HepG2 (cell line): Measurements from ENCODE around the gene EPB41L5. TPM values are rescaled to one million over a fixed set of nuclear protein-coding genes. Genes with fewer than 3 reads are reported as not detected.

ENCODE experiments used
- ATAC-seq: fragments of 200-7000 bp; cut with Tn5 transposase; 3 replicates; pipeline ENCODE4 v1.9.1; 2020; ENCODE audit warnings: mild to moderate bottlenecking, moderate library complexity
- BruUV-seq: library from RNA; stranded (reverse); fragments of 400-500 nt; replicated peaks from 2 replicates; lab custom pipeline; 2021; lab: Mats Ljungman, UMichigan
- CTCF ChIA-PET: fragments of 300-600 bp; formaldehyde crosslinking; extraction: SDS; loops from one replicate; lab custom pipeline; 2021; ENCODE audit warnings: low total read pairs, inconsistent platforms, low intra/inter-chr PET ratio; lab: Yijun Ruan, JAX
- POLR2A ChIA-PET: fragments of 350-600 bp; sonication (Branson Sonifier 250); formaldehyde crosslinking; loops from one replicate; lab custom pipeline; 2020; ENCODE audit warnings: antibody characterized with exemption, inconsistent platforms; lab: Yijun Ruan, JAX
- DNase-seq: peaks from one replicate; pipeline ENCODE4 v3.0.0-alpha.2; 2015; ENCODE audit warnings: low spot score
- FAIRE-seq: peaks from 3 replicates; lab custom pipeline; 2011; peaks lifted over from hg19 to GRCh38; lab: Jason Lieb, UNC
- H2AFZ ChIP-seq: one replicate; pipeline ENCODE4 v1.6.1; 2011; ENCODE audit warnings: low read length, inconsistent platforms
- H3K27ac ChIP-seq: fragments of 300-600 bp; 3 replicates; pipeline ENCODE4 v1.8.0; 2011; ENCODE audit warnings: mixed run types, mild to moderate bottlenecking, mixed read lengths, low read length, inconsistent platforms; ENCODE audit not compliant: insufficient read depth; ENCODE audit errors: extremely low read length
- H3K27me3 ChIP-seq, 2 experiments: fragments of 200-600 bp in 1 of 2; 2 replicates in 1 of 2; 3 replicates in 1 of 2; pipeline versions ENCODE4 v1.6.0 to v1.8.0; 2011; ENCODE audit warnings: low read length in 2 of 2, mild to moderate bottlenecking in 2 of 2, moderate library complexity in 2 of 2, inconsistent platforms in 1 of 2; ENCODE audit not compliant: insufficient read depth in 2 of 2, control insufficient read depth in 1 of 2
- H3K36me3 ChIP-seq, 2 experiments: fragments of 200-600 bp in 1 of 2; replicated peaks in 1 of 2; 2 replicates in 1 of 2; 3 replicates in 1 of 2; pipeline versions ENCODE4 v1.5.1 to v1.8.0; 2011; ENCODE audit warnings: low read length in 2 of 2, inconsistent platforms in 1 of 2; ENCODE audit not compliant: insufficient read depth in 2 of 2, control insufficient read depth in 1 of 2
- H3K4me1 ChIP-seq: 2 replicates; pipeline ENCODE4 v1.5.1; 2012; ENCODE audit warnings: low read length, inconsistent platforms; ENCODE audit not compliant: insufficient read depth
- H3K4me2 ChIP-seq: 2 replicates; pipeline ENCODE4 v1.6.0; 2011; ENCODE audit warnings: low read depth, low read length, inconsistent platforms
- H3K4me3 ChIP-seq, 3 experiments: fragments of 200-600 bp in 1 of 3; sonication (generic), shearing (Covaris generic) in 1 of 3; replicated peaks in 1 of 3; 2 replicates each; pipeline ENCODE4 v1.5.1; 2011 to 2016; ENCODE audit warnings: low read length in 3 of 3, inconsistent platforms in 2 of 3, low read depth in 2 of 3, mild to moderate bottlenecking in 2 of 3, control low read depth in 1 of 3, mixed read lengths in 1 of 3; ENCODE audit not compliant: insufficient read depth in 1 of 3
- H3K79me2 ChIP-seq: one replicate; pipeline ENCODE4 v1.6.1; 2011; ENCODE audit warnings: low read length, inconsistent platforms; ENCODE audit not compliant: insufficient read depth
- H3K9ac ChIP-seq: 2 replicates; pipeline ENCODE4 v1.6.0; 2011; ENCODE audit warnings: mild to moderate bottlenecking, low read depth, low read length, inconsistent platforms; ENCODE audit not compliant: insufficient read depth
- H3K9me3 ChIP-seq: 2 replicates; pipeline ENCODE4 v1.5.1; 2012; ENCODE audit warnings: mild to moderate bottlenecking, low read length
- H4K20me1 ChIP-seq: 2 replicates; pipeline ENCODE4 v1.6.0; 2011; ENCODE audit warnings: inconsistent platforms, mild to moderate bottlenecking, low read length, moderate library complexity; ENCODE audit not compliant: insufficient read depth
- ATAD3A ChIP-seq: sonication (generic); formaldehyde crosslinking; IDR thresholded peaks from 2 replicates; pipeline ENCODE4 v1.4.0; 2020; ENCODE audit warnings: missing genetic modification reagents
- FOXP1 ChIP-seq, 2 experiments: fragments of 450-650 bp in 1 of 2; IDR thresholded peaks; 2 replicates each; pipeline ENCODE4 v1.6.1; 2017 to 2018; ENCODE audit warnings: antibody characterized with exemption in 1 of 2
- GABPA ChIP-seq, 2 experiments: IDR thresholded peaks; 2 replicates each; pipeline ENCODE4 v1.6.1; 2011 to 2016; ENCODE audit warnings: low read depth in 2 of 2, low read length in 1 of 2, missing biosample characterization in 1 of 2, missing genetic modification characterization in 1 of 2
- IKZF1 ChIP-seq: fragments of 450-650 bp; IDR thresholded peaks from 2 replicates; pipeline ENCODE4 v1.7.1; 2016
- KMT2A ChIP-seq: sonication (generic); formaldehyde crosslinking; IDR thresholded peaks from 2 replicates; pipeline ENCODE4 v1.4.0; 2020; ENCODE audit warnings: missing genetic modification reagents
- LRRFIP1 ChIP-seq: sonication (generic); formaldehyde crosslinking; conservative IDR thresholded peaks from 2 replicates; pipeline ENCODE4 v1.4.0; 2020; ENCODE audit warnings: missing genetic modification reagents
- PHF5A ChIP-seq: IDR thresholded peaks from one replicate; pipeline ENCODE4 v1.6.1; 2018; ENCODE audit warnings: low read depth, missing genetic modification reagents; ENCODE audit not compliant: unreplicated experiment
- TFDP1 ChIP-seq: IDR thresholded peaks from 2 replicates; pipeline ENCODE4 v1.6.1; 2016; ENCODE audit warnings: missing compliant biosample characterization, missing genetic modification reagents, borderline replicate concordance
- ZNF644 ChIP-seq: IDR thresholded peaks from 2 replicates; pipeline ENCODE4 v1.6.1; 2016; ENCODE audit warnings: low read depth
- WGBS: methylation state at CpG from one replicate; pipeline ENCODE4 v1.1.6; 2017; ENCODE audit warnings: low lambda C conversion rate; 5-methylcytosine and 5-hydroxymethylcytosine counted together
- in situ Hi-C: cut with HindIII; loops from 2 replicates; pipeline ENCODE4 v1.10.0; 2017; ENCODE audit warnings: low pct_unique_long_range_greater_than_20kb; ENCODE audit not compliant: extremely low pct_ligation_motif_present
- intact Hi-C: fragments of 100-400 bp; cut with micrococcal nuclease; formaldehyde crosslinking; loops from one replicate; pipeline ENCODE4 v1.10.0; 2022; ENCODE audit not compliant: unreplicated experiment
- polyA plus RNA-seq, 8 experiments: library from polyadenylated mRNA; depleted of rRNA in 3 of 8; stranded (reverse) in 7 of 8; unstranded in 1 of 8; fragments of >200 nt; fragmentation: Illumina TruSeq in 4 of 8; extraction: Trizol in 4 of 8; gene quantifications; 2 replicates each; pipeline versions ENCODE4 v1.2.1 to v1.2.3, GENCODE V29; 2011 to 2016; ENCODE audit warnings: low read depth in 4 of 8, missing spikeins in 1 of 8, mixed read lengths in 1 of 8; ENCODE audit not compliant: insufficient read depth in 1 of 8
- total RNA-seq, 5 experiments: library from RNA; depleted of rRNA; stranded (reverse); fragments of >200 nt; fragmentation: Illumina TruSeq; extraction: Trizol; gene quantifications; 2 replicates each; pipeline ENCODE4 v1.2.3, GENCODE V29; 2016; ENCODE audit warnings: low read depth in 1 of 5

Gene EPB41L5
- total and polyA plus RNA-seq, 2 of the 13 experiments (the other 11 are each of a cell fraction or from before 2014, with no cell fraction given), result 40.5 to 47.5 TPM

DNA sequence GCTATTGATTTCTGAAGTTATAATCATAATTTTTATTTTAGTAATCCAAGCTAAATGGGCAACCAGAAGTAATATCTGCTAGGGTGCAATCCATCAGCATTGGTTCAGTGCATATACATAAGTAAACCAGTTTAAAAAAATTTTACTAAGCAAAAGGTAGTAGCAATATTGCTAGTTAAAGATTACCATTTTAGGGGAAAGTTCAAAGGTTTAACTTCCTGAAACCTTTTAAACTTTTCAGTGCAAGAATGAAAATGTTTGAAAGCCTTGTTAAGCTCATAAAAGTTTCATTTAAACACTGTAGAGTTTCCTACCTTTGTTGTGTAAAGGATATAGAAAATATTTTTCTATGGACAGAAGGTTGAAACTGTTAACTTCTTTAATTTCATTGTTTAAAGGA lies 31.0 kb upstream of the EPB41L5 start (continued):
- TF ChIP-seq LRRFIP1 (CRISPR knock-in tag) (no peak), ATAD3A (no peak), TFDP1 (CRISPR knock-in tag) (no peak)
- TF ChIP-seq, all 625 proteins: peak for 16

DNA sequence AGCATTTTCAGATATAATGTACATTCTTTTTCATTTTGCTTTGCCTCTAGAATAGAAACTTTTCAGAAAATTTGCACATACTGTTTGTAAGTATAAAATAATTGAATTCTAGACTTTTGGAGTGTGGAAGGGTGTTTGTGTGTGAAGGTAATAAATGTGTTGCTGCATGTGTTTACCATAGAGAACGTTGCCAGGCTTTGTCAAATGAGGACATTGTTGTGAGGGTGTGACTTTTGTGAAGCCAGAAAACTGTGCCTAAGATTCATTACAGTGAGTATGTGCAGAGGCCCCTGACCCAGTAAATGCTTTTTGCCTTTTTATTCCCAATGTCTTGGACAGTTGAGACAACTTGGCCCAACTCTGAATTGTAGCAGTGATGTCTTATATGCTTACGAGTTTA lies 30.4 kb upstream of the EPB41L5 start:
- DNase-seq (no peak), ATAC-seq (no peak; the same call in 2 of the 3 replicates), FAIRE-seq (no peak)
- Histone ChIP-seq H3K36me3 (no peaks in the 10 kb centered on the region), H3K4me2 (no peak overlapping the region; the same call in 1 of the 2 replicates), H3K27ac (peak overlapping the region; percentile 44), H4K20me1 (no peaks in the 10 kb centered on the region), H3K79me2 (no peaks in the 10 kb centered on the region), H3K4me3 (peak overlapping the region in 1 of 3 experiments; percentile 13; a peak in 1 of 6 replicates), H3K9ac (no peak overlapping the region), H2AFZ (no peak overlapping the region), H3K4me1 (peaks cover 22% of the 10 kb centered on the region), H3K9me3 (no peaks in the 10 kb centered on the region), H3K27me3 (no peaks in the 10 kb centered on the region)
- intact Hi-C loops, result no loop called here
- TF ChIP-seq GABPA (IDR thresholded peaks at IDR 0.05; ENCODE audit: low read depth, low read length), result no peak
- TF ChIP-seq GABPA (CRISPR knock-in tag; IDR thresholded peaks at IDR 0.05; ENCODE audit: low read depth), result no peak
- TF ChIP-seq KMT2A (CRISPR knock-in tag), result no peak
- no peak for TF ChIP-seq ZNF644
- TF ChIP-seq IKZF1, result no peak
- TF ChIP-seq PHF5A (CRISPR knock-in tag), result no peak
- no peak for TF ChIP-seq FOXP1 (IDR thresholded peaks at IDR 0.05)
- TF ChIP-seq FOXP1 (CRISPR knock-in tag; IDR thresholded peaks at IDR 0.05), result 0 out of 2 replicates have a peak, but pooled peaks have one; percentile 11
- CTCF ChIA-PET, result no interaction called here
- in situ Hi-C loops, result no loop called here
- 73% methylated on average over 2 of the region's 2 CpGs for WGBS
- BruUV-seq, result no TSS peak
- POLR2A ChIA-PET, result interaction anchor here (0.7 to 1.2 kb wide), 3 partner anchors 30 to 40 kb away, joined by 3 to 4 read pairs (median 3); partner anchors contain the start of gene EPB41L5
